ENCODE data around the gene CCDC81. TPM values are rescaled to one million over a fixed set of nuclear protein-coding genes. Genes with fewer than 3 reads are reported as not detected.

The CCDC81 gene
- total and polyA plus RNA-seq, 12 donors = 0.14 to 0.81 (median 0.36) TPM

DNA sequence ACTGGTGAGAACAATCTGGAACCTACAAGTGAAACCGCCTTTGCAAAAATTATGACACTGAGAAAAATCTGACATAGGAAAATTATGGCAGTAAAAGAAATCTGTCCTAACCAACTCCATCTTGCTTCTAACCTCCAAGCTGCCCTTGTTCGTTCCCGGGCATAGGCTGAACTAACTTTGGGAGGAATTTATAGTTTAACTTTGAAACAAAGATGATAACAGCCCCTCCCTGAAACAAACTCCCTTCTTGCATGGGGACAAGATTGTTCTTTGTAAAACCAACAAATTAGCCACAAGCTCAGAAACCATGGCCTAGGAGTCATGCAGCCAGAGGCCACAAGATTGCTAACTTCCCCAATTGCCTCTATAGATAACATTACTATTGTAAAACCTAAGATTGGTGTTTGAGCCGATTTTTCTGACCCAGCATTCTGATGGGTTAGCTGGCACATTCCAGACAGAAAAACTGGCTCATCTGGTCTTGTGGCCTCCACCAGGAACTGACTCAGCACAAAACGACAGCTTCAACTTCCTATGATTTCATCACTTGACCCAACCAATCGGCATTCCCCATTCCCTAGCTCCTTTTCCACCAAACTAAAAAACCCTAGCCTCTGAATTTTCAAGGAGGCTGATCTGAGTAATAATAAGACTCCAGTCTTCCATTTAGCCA, 3.6 kb upstream of the CCDC81 start:
- intact Hi-C loops (cut with DNase I) = no loop called here
- ATAC-seq (no peak), DNase-seq (no peak)
- 75 to 82% methylated on average over 6 of the region's 6 CpGs for WGBS, 2 donors
- Histone ChIP-seq H3K27ac (no peak overlapping the region), H3K9me3 (no peaks in the 10 kb centered on the region), H3K4me3 (no peak overlapping the region), H3K4me1 (peaks cover 0 to 7% (median 0%) of the 10 kb centered on the region in 9 donors), H3K36me3 (no peaks in the 10 kb centered on the region), H3K27me3 (no peaks in the 10 kb centered on the region)
- TF ChIP-seq, protein P1, sequence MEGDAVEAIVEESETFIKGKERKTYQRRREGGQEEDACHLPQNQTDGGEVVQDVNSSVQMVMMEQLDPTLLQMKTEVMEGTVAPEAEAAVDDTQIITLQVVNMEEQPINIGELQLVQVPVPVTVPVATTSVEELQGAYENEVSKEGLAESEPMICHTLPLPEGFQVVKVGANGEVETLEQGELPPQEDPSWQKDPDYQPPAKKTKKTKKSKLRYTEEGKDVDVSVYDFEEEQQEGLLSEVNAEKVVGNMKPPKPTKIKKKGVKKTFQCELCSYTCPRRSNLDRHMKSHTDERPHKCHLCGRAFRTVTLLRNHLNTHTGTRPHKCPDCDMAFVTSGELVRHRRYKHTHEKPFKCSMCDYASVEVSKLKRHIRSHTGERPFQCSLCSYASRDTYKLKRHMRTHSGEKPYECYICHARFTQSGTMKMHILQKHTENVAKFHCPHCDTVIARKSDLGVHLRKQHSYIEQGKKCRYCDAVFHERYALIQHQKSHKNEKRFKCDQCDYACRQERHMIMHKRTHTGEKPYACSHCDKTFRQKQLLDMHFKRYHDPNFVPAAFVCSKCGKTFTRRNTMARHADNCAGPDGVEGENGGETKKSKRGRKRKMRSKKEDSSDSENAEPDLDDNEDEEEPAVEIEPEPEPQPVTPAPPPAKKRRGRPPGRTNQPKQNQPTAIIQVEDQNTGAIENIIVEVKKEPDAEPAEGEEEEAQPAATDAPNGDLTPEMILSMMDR (IDR thresholded peaks at IDR 0.05) = no peak

DNA sequence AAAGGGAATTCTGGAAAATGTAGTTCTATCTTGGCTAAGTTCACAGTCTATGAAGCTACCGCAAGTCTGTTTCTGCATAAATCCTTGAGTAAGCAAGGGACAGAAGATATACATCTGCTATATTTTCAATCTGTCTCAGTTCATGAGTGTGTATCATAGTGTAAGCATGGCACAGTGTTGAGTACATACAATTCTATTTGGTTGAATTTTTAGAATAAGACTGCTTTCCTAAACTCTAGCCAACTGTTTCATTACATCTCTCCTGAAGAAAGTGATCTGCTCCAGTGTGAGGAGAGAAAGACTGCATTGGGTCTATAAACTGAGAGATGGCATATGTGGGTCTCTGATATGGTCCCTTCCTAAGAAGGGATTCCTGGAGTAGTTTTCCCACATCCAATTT, 2.6 kb upstream of the CCDC81 start:
- intact Hi-C loops (cut with DNase I) = no loop called here
- peaks cover 0 to 1% (median 0%) of the 10 kb centered on the region in 11 donors for H3K9me3 ChIP-seq
- ATAC-seq (no peak), DNase-seq (no peak)
- H3K27me3 ChIP-seq = no peaks in the 10 kb centered on the region
- H3K4me3 ChIP-seq = no peak overlapping the region
- TF ChIP-seq, protein P1 (IDR thresholded peaks at IDR 0.05) = no peak
- no peaks in the 10 kb centered on the region for H3K36me3 ChIP-seq
- H3K4me1 ChIP-seq = peaks cover 0 to 7% (median 0%) of the 10 kb centered on the region in 9 donors
- 98 to 99% methylated on average over 1 of the region's 1 CpG for WGBS, 2 donors
- H3K27ac ChIP-seq = no peak overlapping the region

DNA sequence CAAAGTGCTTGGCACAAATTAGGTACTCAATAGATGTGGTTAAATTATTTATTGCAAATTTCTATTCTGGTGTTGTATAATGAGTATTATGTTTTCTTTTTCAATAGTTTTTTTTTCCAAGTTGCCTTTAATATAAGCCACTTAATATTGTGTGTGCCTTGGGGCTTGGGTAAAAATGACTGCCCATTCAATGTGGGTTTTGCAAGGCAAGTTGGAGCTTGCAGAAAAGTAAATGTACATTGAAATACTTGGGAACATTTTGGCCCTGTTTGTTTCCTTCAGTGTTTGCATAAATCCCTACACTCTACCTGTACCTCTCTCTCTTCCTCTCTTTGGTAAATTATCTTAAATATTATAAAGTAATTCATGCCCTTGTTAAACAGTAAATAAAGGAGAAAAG, 2.1 kb upstream of the CCDC81 start:
- H3K4me3 ChIP-seq = no peak overlapping the region
- peaks cover 0 to 7% (median 0%) of the 10 kb centered on the region in 9 donors for H3K4me1 ChIP-seq
- ATAC-seq = no peak
- no peaks in the 10 kb centered on the region for H3K27me3 ChIP-seq
- intact Hi-C loops (cut with DNase I) = no loop called here
- H3K9me3 ChIP-seq = peaks cover 0 to 6% (median 0%) of the 10 kb centered on the region in 11 donors
- no peaks in the 10 kb centered on the region for H3K36me3 ChIP-seq
- TF ChIP-seq, protein P1 (IDR thresholded peaks at IDR 0.05) = no peak
- H3K27ac ChIP-seq = no peak overlapping the region
- no peak for DNase-seq

DNA sequence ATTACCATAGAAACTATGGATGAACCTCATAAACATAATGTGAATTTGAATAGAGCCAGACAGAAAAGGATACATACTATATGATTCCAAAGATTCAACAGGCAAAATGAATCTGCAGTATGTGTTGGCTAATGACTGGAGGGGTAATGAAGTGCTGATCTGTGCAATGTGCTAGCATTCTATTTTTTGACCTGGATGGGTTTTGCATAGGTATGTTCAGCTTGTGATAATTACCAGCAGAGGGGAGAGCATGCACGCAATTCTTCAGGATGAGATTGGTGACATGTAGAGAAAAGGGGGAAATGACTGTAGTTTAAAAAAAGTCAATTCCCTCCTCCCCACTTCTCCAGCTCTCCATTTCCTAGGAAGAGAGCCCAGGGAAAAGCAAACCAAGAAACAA, 618 bp upstream of the CCDC81 start:
- Histone ChIP-seq H3K4me3 (peak overlapping the region in 6 of 10 donors; percentile 15 to 36 (median 32)), H3K27ac (no peak overlapping the region), H3K4me1 (peaks cover 0 to 7% (median 0%) of the 10 kb centered on the region in 9 donors), H3K36me3 (no peaks in the 10 kb centered on the region), H3K9me3 (peaks cover 0 to 6% (median 0%) of the 10 kb centered on the region in 11 donors), H3K27me3 (no peaks in the 10 kb centered on the region)
- intact Hi-C loops (cut with DNase I) = no loop called here
- TF ChIP-seq, protein P1 (IDR thresholded peaks at IDR 0.05) = no peak
- ATAC-seq = no peak
- WGBS, 2 donors = 16 to 29% methylated on average over 1 of the region's 1 CpG
- no peak for DNase-seq
